T-helper 22 cell (primary cell): ENCODE data around the gene BEST2.
A peak's percentile ranks its signal among the peaks of the same experiment; 100 is the strongest.
"Not testable (repeated sequence)": the region's sequence is repeated elsewhere in the genome, so short reads cannot be mapped to it uniquely, and the experiment has no call there.

Source experiments
- DNase-seq: peaks from one replicate; pipeline ENCODE4 v3.0.0-alpha.2; 2020; ENCODE audit warnings: low read depth

The BEST2 gene

GRCh38 chr19:12787458-12787857 lies 35.9 kb downstream of the BEST2 start:
- no peak for DNase-seq

- no peak for DNase-seq
These were observed 36.6 kb downstream of the BEST2 start for GRCh38 chr19:12788042-12788681.

GRCh38 chr19:12788682-12789097 lies 37.1 kb downstream of the BEST2 start:
- DNase-seq: peak; percentile 61

- DNase-seq: no peak
These were observed 37.7 kb downstream of the BEST2 start for GRCh38 chr19:12789098-12789903.

GRCh38 chr19:12789904-12790619 lies 38.5 kb downstream of the BEST2 start:
- DNase-seq: peak; percentile 92

GRCh38 chr19:12790628-12791344 lies 39.2 kb downstream of the BEST2 start:
- no peak for DNase-seq

- DNase-seq: peak; percentile 97
These were observed 39.9 kb downstream of the BEST2 start, which contains the start of gene JUNB for GRCh38 chr19:12791345-12792050. JUNB (plus strand) TSS chr19:12791486; CDS start chr19:12791772, 286 bp downstream.

- peak; percentile 49 for DNase-seq
These were observed 40.7 kb downstream of the BEST2 start for GRCh38 chr19:12792051-12792852.

- DNase-seq: no peak
These were observed 41.3 kb downstream of the BEST2 start for GRCh38 chr19:12792853-12793289.

GRCh38 chr19:12793290-12794195 lies 42.0 kb downstream of the BEST2 start:
- DNase-seq: peak; percentile 90

- no peak for DNase-seq
These were observed 42.8 kb downstream of the BEST2 start for GRCh38 chr19:12794196-12794941.

- no peak for DNase-seq
These were observed 43.4 kb downstream of the BEST2 start for GRCh38 chr19:12794971-12795381.

- DNase-seq: peak; percentile 52
These were observed 44.8 kb downstream of the BEST2 start for GRCh38 chr19:12796146-12797071.

GRCh38 chr19:12797141-12797587 lies 45.6 kb downstream of the BEST2 start:
- DNase-seq: no peak

GRCh38 chr19:12797607-12798006 lies 46.0 kb downstream of the BEST2 start:
- DNase-seq: not testable (repeated sequence)

- DNase-seq: no peak
These were observed 48.3 kb downstream of the BEST2 start for GRCh38 chr19:12799742-12800465.

- no peak for DNase-seq
These were observed 48.8 kb downstream of the BEST2 start for GRCh38 chr19:12800466-12800770.
